ENCODE results near the gene KLK14. TPM values are rescaled to one million over a fixed set of nuclear protein-coding genes. Genes with fewer than 3 reads are reported as not detected.

Gene KLK14, protein sequence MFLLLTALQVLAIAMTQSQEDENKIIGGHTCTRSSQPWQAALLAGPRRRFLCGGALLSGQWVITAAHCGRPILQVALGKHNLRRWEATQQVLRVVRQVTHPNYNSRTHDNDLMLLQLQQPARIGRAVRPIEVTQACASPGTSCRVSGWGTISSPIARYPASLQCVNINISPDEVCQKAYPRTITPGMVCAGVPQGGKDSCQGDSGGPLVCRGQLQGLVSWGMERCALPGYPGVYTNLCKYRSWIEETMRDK
- not detected in 2 replicates for total RNA-seq (2014; rRNA removed; shearing (Covaris generic))
- total RNA-seq (2022) = 0.84 and 0.89 TPM in 2 replicates
- Bru-seq, nascent RNA = percentile 33 among the genes with signal in this experiment
- BruChase-seq, experiment 1, labeled RNA remaining after a 6-hour chase = percentile 39 among the genes with signal in this experiment
- BruChase-seq, experiment 2, labeled RNA remaining after a 2-hour chase = percentile 36 among the genes with signal in this experiment
- long read RNA-seq = 0 reads

DNA sequence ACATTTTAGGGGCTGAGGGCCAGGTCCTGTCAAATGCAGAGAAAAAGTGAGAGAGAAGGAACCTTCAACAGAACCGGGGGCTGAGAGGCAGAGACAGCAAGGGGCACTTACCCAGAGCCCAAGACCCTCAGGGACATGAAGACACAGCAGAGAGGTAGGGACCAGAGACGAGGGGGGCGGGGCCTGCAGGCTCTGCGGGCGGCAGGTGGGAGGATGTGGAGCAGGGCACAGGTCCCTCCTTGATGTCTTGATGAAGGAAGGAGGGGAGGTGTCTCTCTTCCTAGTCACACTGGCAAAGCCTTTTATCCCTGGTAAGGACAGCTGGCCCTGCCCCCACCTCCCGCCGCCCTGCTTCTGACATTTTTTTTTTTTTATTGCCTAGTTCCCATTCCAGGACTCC is at the start of gene KLK14:
Gene KLK14 (minus strand): TSS at position 277 of the 400 bp plus-strand sequence. CDS start 273 bp downstream, at position 4.
- no peak within 1 kb of the TSS for H3K27ac ChIP-seq (ENCODE audit: low read depth, low read length, poor library complexity, severe bottlenecking)
- no peak within 1 kb of the TSS for H2AFZ ChIP-seq (ENCODE audit: low read length)
- H3K36me3 ChIP-seq (ENCODE audit: insufficient read depth, low read length) = no peaks in the 10 kb centered on the region
- no peak for TF ChIP-seq EZH2phosphoT487 (IDR thresholded peaks at IDR 0.05; ENCODE audit: borderline replicate concordance, low read depth, low read length)
- TF ChIP-seq, protein P1, sequence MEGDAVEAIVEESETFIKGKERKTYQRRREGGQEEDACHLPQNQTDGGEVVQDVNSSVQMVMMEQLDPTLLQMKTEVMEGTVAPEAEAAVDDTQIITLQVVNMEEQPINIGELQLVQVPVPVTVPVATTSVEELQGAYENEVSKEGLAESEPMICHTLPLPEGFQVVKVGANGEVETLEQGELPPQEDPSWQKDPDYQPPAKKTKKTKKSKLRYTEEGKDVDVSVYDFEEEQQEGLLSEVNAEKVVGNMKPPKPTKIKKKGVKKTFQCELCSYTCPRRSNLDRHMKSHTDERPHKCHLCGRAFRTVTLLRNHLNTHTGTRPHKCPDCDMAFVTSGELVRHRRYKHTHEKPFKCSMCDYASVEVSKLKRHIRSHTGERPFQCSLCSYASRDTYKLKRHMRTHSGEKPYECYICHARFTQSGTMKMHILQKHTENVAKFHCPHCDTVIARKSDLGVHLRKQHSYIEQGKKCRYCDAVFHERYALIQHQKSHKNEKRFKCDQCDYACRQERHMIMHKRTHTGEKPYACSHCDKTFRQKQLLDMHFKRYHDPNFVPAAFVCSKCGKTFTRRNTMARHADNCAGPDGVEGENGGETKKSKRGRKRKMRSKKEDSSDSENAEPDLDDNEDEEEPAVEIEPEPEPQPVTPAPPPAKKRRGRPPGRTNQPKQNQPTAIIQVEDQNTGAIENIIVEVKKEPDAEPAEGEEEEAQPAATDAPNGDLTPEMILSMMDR (conservative IDR thresholded peaks at IDR 0.05; ENCODE audit: low read length) = no peak
- H3K9me2 ChIP-seq (ENCODE audit: insufficient read depth, low read length) = no peaks in the 10 kb centered on the region
- H3K4me3 ChIP-seq (ENCODE audit: low read depth, low read length, poor library complexity, severe bottlenecking) = no peak within 1 kb of the TSS
- no peaks in the 10 kb centered on the region for H3K4me1 ChIP-seq (ENCODE audit: insufficient read depth, low read length, poor library complexity, severe bottlenecking)
- no peaks in the 10 kb centered on the region for H3K79me2 ChIP-seq (ENCODE audit: insufficient read depth, low read depth, low read length)
- ChIA-PET POLR2A (no interaction called here), CTCF (ENCODE audit: unreplicated experiment) (no interaction called here)
- no peaks in the 10 kb centered on the region for H4K20me1 ChIP-seq (ENCODE audit: insufficient read depth, low read length)
- no peaks in the 10 kb centered on the region for H3K9me3 ChIP-seq (ENCODE audit: low read length)
- H3K4me2 ChIP-seq (ENCODE audit: low read length) = no peak within 1 kb of the TSS
- no TSS peak for BruUV-seq (replicated peaks)
- DNase-seq (ENCODE audit: low spot score) = no peak
- intact Hi-C loops (cut with micrococcal nuclease; ENCODE audit: unreplicated experiment) = no loop called here

DNA sequence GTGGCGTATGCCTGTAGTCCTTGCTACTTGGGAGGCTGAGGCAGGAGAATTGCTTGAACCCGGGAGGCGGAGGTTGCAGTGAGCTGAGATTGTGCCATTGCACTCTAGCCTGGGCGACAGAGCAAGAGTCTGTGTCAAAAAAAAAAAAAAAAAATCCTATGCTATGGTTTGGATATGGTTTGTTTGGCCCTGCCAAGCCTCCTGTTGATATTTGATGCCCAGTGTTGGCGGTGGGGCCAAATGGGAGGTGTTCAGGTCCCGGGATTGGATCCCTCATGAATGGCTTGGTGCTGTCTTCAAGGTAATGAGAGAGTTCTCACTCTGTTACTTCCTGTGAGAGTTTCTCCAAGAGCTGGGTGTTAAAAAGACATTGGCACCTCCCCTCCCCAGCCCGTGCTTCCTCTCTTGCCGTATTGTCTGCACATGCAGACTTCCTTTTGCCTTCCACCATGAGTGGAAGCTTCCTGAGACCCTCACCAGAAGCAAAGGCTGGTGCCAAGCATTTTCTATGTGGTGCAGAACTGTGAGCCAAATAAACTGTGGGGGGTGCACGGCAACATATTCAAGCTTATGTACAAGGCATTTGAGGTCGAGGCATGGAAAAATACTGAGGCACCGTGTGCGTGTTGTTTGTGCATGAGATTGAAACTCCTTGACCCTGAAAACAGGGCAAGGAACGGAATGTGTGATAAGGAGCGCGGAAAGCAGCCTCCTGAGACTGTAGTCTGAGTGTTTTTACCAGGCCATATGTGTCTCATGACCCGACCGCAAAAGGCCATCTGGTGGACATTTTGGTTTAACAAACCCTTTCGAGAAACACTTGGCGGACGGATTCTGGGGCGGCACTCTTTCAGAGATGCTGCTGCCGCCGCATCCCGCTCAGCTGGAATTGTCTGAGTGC is 49.3 kb upstream of the KLK14 start:
- no peaks in the 10 kb centered on the region for H3K9me2 ChIP-seq (ENCODE audit: insufficient read depth, low read length)
- no peaks in the 10 kb centered on the region for H3K9me3 ChIP-seq (ENCODE audit: low read length)
- BruUV-seq (replicated peaks) = no TSS peak
- no peak for TF ChIP-seq EZH2phosphoT487 (IDR thresholded peaks at IDR 0.05; ENCODE audit: borderline replicate concordance, low read depth, low read length)
- TF ChIP-seq, protein P1 (conservative IDR thresholded peaks at IDR 0.05; ENCODE audit: low read length) = no peak
- no peak overlapping the region for H3K4me2 ChIP-seq (ENCODE audit: low read length)
- no peaks in the 10 kb centered on the region for H3K36me3 ChIP-seq (ENCODE audit: insufficient read depth, low read length)
- no peak for DNase-seq (ENCODE audit: low spot score)
- POLR2A ChIA-PET = no interaction called here
- CTCF ChIA-PET (ENCODE audit: unreplicated experiment) = no interaction called here
- intact Hi-C loops (cut with micrococcal nuclease; ENCODE audit: unreplicated experiment) = no loop called here
- peaks cover 11% of the 10 kb centered on the region for H3K4me1 ChIP-seq (ENCODE audit: insufficient read depth, low read length, poor library complexity, severe bottlenecking)
- H3K79me2 ChIP-seq (ENCODE audit: insufficient read depth, low read depth, low read length) = no peaks in the 10 kb centered on the region
- no peak overlapping the region for H3K4me3 ChIP-seq (ENCODE audit: low read depth, low read length, poor library complexity, severe bottlenecking)
- no peak overlapping the region for H2AFZ ChIP-seq (ENCODE audit: low read length)
- H3K27ac ChIP-seq (ENCODE audit: low read depth, low read length, poor library complexity, severe bottlenecking) = no peak overlapping the region
- no peaks in the 10 kb centered on the region for H4K20me1 ChIP-seq (ENCODE audit: insufficient read depth, low read length)

Data from OCI-LY7 (cell line).